Limb (tissue), 2 donors: ENCODE data around the gene PDCD5.

Experiments used
- DNase-seq, 2 donors: peaks; one replicate each; pipeline ENCODE4 v3.0.0-alpha.2; 2016; ENCODE audit errors: extremely low spot score in 2 of 2

The PDCD5 gene

DNA sequence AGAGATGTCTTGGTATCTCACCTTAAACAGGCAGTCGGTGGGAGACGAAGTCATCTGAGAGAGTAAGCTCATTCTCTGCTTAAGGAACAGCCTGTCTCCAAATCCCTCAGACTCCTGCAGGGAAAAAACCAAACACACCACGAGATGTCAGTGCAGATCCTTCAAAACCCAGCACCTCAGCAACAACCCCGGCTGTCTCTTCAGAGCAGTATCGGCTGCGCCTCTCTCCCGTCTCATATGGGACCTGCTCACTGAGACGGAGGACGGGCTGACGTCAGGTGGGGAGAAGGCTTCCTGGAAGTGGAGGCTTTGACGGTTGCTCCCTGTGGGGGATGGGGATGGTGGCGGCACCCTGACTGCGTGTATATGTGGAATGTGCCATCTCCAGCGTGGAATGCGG is 50.4 kb downstream of the PDCD5 start:
- DNase-seq: no peak
